Posterior cingulate gyrus (tissue), 11 donors: ENCODE data around the gene CUBN.
A peak's percentile ranks its signal among the peaks of the same experiment; 100 is the strongest.

ENCODE experiments used
- DNase-seq, 10 donors: peaks; one replicate each; pipeline versions ENCODE4 v3.0.0 to v3.0.0-alpha.2; 2020 to 2021; ENCODE audit warnings: mixed read lengths in 3 of 10
- intact Hi-C: fragments of 100-400 bp; cut with DNase I; formaldehyde crosslinking; loops from one replicate; pipeline ENCODE4 v1.15.1; 2023

Gene CUBN

GRCh38 chr10:17129741-17130140 lies at the start of gene CUBN:
Gene CUBN, minus strand, starts transcription at chr10:17129811. Its CDS starts 46 bp downstream, at chr10:17129765.
- intact Hi-C loops: no loop called here
- DNase-seq: no peak

GRCh38 chr10:17179002-17179401 lies 49.4 kb upstream of the CUBN start:
- intact Hi-C loops: no loop called here
- no peak for DNase-seq

GRCh38 chr10:17178006-17178405 lies 48.4 kb upstream of the CUBN start:
- DNase-seq: no peak
- intact Hi-C loops: no loop called here

GRCh38 chr10:17177014-17177413 lies 47.4 kb upstream of the CUBN start:
- intact Hi-C loops: no loop called here
- no peak for DNase-seq

- intact Hi-C loops: no loop called here
Measured at GRCh38 chr10:17176091-17176490, 46.5 kb upstream of the CUBN start.

GRCh38 chr10:17175551-17175950 lies 45.9 kb upstream of the CUBN start:
- peak in 1 of 10 donors; percentile 10 for DNase-seq
- intact Hi-C loops: no loop called here

More at GRCh38 chr10:17176091-17176490, 46.5 kb upstream of the CUBN start:
- DNase-seq: no peak

GRCh38 chr10:17174626-17175025 lies 45.0 kb upstream of the CUBN start:
- intact Hi-C loops: no loop called here
- DNase-seq: no peak

- intact Hi-C loops: no loop called here
- peak in 1 of 10 donors; percentile 21 for DNase-seq
Measured at GRCh38 chr10:17171141-17171641, 41.6 kb upstream of the CUBN start.

GRCh38 chr10:17169803-17170202 lies 40.2 kb upstream of the CUBN start:
- intact Hi-C loops: no loop called here
- no peak for DNase-seq

- DNase-seq: no peak
- intact Hi-C loops: no loop called here
Measured at GRCh38 chr10:17166699-17167098, 37.1 kb upstream of the CUBN start.

GRCh38 chr10:17162828-17163227 lies 33.2 kb upstream of the CUBN start:
- DNase-seq: peak in 1 of 10 donors; percentile 43
- intact Hi-C loops: no loop called here

GRCh38 chr10:17161775-17162174 lies 32.2 kb upstream of the CUBN start:
- intact Hi-C loops: no loop called here

GRCh38 chr10:17157024-17157423 lies 27.4 kb upstream of the CUBN start:
- DNase-seq: no peak
- intact Hi-C loops: no loop called here

More at GRCh38 chr10:17161775-17162174, 32.2 kb upstream of the CUBN start:
- DNase-seq: no peak

- no peak for DNase-seq
- intact Hi-C loops: no loop called here
Measured at GRCh38 chr10:17155826-17156225, 26.2 kb upstream of the CUBN start.

- intact Hi-C loops: no loop called here
- DNase-seq: no peak
Measured at GRCh38 chr10:17154116-17154515, 24.5 kb upstream of the CUBN start.

- intact Hi-C loops: no loop called here
- DNase-seq: no peak
Measured at GRCh38 chr10:17153321-17153720, 23.7 kb upstream of the CUBN start.

- intact Hi-C loops: no loop called here
Measured at GRCh38 chr10:17151716-17152115, 22.1 kb upstream of the CUBN start.

GRCh38 chr10:17147884-17148489 lies 18.4 kb upstream of the CUBN start:
- DNase-seq: no peak
- intact Hi-C loops: no loop called here

More at GRCh38 chr10:17151716-17152115, 22.1 kb upstream of the CUBN start:
- DNase-seq: no peak

- DNase-seq: no peak
- intact Hi-C loops: no loop called here
Measured at GRCh38 chr10:17146892-17147291, 17.3 kb upstream of the CUBN start.

GRCh38 chr10:17145239-17145638 lies 15.6 kb upstream of the CUBN start:
- intact Hi-C loops: no loop called here

GRCh38 chr10:17144757-17145156 lies 15.1 kb upstream of the CUBN start:
- intact Hi-C loops: no loop called here
- no peak for DNase-seq

More at GRCh38 chr10:17145239-17145638, 15.6 kb upstream of the CUBN start:
- no peak for DNase-seq

- DNase-seq: no peak
- intact Hi-C loops: no loop called here
Measured at GRCh38 chr10:17144032-17144431, 14.4 kb upstream of the CUBN start.
